Measurements from ENCODE around the gene MED29.

MED29 gene

GRCh38 chr19:39390751-39391437 is at the start of gene MED29, which contains the start of gene PAF1:
MED29 (plus strand) TSS chr19:39391378; CDS start chr19:39391423, 45 bp downstream.
PAF1 (minus strand) TSS chr19:39391106; CDS start chr19:39390864, 242 bp downstream.
- DNase-seq: peak; percentile 100

GRCh38 chr19:39341719-39342604 is 49.2 kb upstream of the MED29 start, which contains the start of gene SAMD4B:
SAMD4B (plus strand) TSS chr19:39342421; CDS start chr19:39356894, 14,473 bp downstream.
- DNase-seq: peak; percentile 99

- no peak for DNase-seq
Observed at GRCh38 chr19:39342647-39343305, 48.4 kb upstream of the MED29 start.

- no peak for DNase-seq
Observed at GRCh38 chr19:39345956-39346355, 45.2 kb upstream of the MED29 start.

- DNase-seq: peak; percentile 89
Observed at GRCh38 chr19:39347332-39348164, 43.6 kb upstream of the MED29 start.

- DNase-seq: no peak
Observed at GRCh38 chr19:39349326-39349725, 41.9 kb upstream of the MED29 start.

- no peak for DNase-seq
Observed at GRCh38 chr19:39350156-39350555, 41.0 kb upstream of the MED29 start.

- DNase-seq: peak; percentile 62
Observed at GRCh38 chr19:39351537-39352064, 39.6 kb upstream of the MED29 start.

GRCh38 chr19:39352381-39353255 is 38.6 kb upstream of the MED29 start:
- peak; percentile 58 for DNase-seq

- no peak for DNase-seq
Observed at GRCh38 chr19:39355253-39355652, 35.9 kb upstream of the MED29 start.

- DNase-seq: no peak
Observed at GRCh38 chr19:39356073-39356472, 35.1 kb upstream of the MED29 start.

GRCh38 chr19:39356647-39357046 is 34.5 kb upstream of the MED29 start:
- peak; percentile 40 for DNase-seq

- no peak for DNase-seq
Observed at GRCh38 chr19:39359026-39359425, 32.2 kb upstream of the MED29 start.

- no peak for DNase-seq
Observed at GRCh38 chr19:39360599-39360998, 30.6 kb upstream of the MED29 start.

- DNase-seq: no peak
Observed at GRCh38 chr19:39362682-39363657, 28.2 kb upstream of the MED29 start.

- DNase-seq: no peak
Observed at GRCh38 chr19:39363901-39364457, 27.2 kb upstream of the MED29 start.

GRCh38 chr19:39365531-39365930 is 25.6 kb upstream of the MED29 start:
- DNase-seq: no peak

- no peak for DNase-seq
Observed at GRCh38 chr19:39369200-39369599, 22.0 kb upstream of the MED29 start.

- DNase-seq: no peak
Observed at GRCh38 chr19:39370735-39371134, 20.4 kb upstream of the MED29 start.

Measured in hematopoietic multipotent progenitor cell treated with erythropoietin and hydrocortisone succinate and interleukin-3 and kit ligand, for 6 days (in vitro differentiated cells).